Measurements from ENCODE around the gene ZNF565. TPM values are rescaled to one million over a fixed set of nuclear protein-coding genes. Genes with fewer than 3 reads are reported as not detected.
A peak's percentile ranks its signal among the peaks of the same experiment; 100 is the strongest.

The ZNF565 gene
- total and polyA plus RNA-seq, 7 experiments from 2014 or later = 2.7 to 11.6 (median 7.8) TPM

DNA sequence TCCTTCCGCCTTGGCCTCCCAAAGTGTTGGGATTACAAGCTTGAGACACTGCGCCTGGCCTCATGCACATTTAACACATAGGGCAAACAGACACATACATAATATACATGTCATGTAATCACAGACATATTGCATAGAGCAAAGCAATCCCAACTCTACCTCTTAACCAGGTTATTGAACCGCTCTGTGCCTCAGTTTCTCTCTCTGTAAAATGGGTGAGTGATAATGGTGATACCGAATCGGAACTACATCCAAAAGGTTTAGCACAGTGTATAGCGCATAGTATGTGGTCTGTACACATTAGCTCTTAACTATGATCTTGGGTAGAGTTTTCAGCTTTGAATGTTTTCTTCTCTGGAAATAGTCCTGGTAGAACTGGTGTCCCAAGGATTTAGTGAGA is 69.8 kb downstream of the ZNF565 start:
- H3K4me3 ChIP-seq (ENCODE audit: low read length) = no peak overlapping the region
- Mint-ChIP-seq H3K9me3 (peaks cover 0 to 2% (median 0%) of the 10 kb centered on the region in 11 donors), H3K36me3 (peaks cover 8 to 42% (median 29%) of the 10 kb centered on the region in 5 donors), H3K27ac (no peak overlapping the region), H3K4me1 (peaks cover 13 to 25% (median 15%) of the 10 kb centered on the region in 7 donors), H3K4me3 (no peak overlapping the region), H3K27me3 (no peaks in the 10 kb centered on the region)
- H3K36me3 ChIP-seq (ENCODE audit: control insufficient read depth in 2 of 3, insufficient read depth in 3 of 3, low read length in 3 of 3) = peaks cover 10 to 68% (median 12%) of the 10 kb centered on the region in 3 experiments
- no peaks in the 10 kb centered on the region for H3K27me3 ChIP-seq (ENCODE audit: control insufficient read depth in 2 of 2, insufficient read depth in 2 of 2, low read length in 2 of 2)
- H3K4me1 ChIP-seq (ENCODE audit: control insufficient read depth in 2 of 2, insufficient read depth in 2 of 2, low read length in 2 of 2) = peaks cover 6 to 9% of the 10 kb centered on the region in 2 donors
- no peak for ATAC-seq
- no peak for DNase-seq
- intact Hi-C loops (cut with micrococcal nuclease) = loop anchor here (5.0 kb wide), 2 partner anchors 628 to 708 kb away; partner anchors contain the start of genes ZNF345 (in 1 of the 2) and ZNF850 (in 1 of the 2)
- H3K27ac ChIP-seq (ENCODE audit: low read depth, low read length) = no peak overlapping the region
- ChIA-PET CTCF (interaction anchor here (0.6 to 1.1 kb wide), 3 partner anchors 11 to 21 kb away, joined by 3 read pairs; no protein-coding TSS in a partner anchor), POLR2A (no interaction called here)
- no peaks in the 10 kb centered on the region for H3K9me3 ChIP-seq (ENCODE audit: control insufficient read depth in 2 of 3, low read length in 3 of 3)

DNA sequence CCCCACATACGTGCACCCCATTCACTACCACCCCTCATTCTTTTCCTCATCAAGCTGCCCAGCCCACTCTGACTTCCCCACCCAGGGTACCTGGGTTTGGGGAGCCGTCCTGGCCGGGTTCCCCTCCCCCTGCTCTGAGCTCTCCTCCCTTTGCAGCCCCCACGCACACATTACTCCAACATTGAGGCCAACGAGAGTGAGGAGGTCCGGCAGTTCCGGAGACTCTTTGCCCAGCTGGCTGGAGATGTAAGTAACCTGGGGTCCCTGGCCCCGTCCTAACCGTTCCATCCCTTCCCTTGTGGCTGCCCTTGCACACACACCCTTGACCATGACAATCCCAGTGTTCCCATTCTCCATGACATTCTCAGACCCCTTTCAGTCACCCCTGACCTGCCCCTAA is 72.0 kb downstream of the ZNF565 start:
- Histone ChIP-seq H3K9me3 (ENCODE audit: control insufficient read depth in 2 of 3, low read length in 3 of 3) (no peaks in the 10 kb centered on the region), H3K4me3 (ENCODE audit: low read length) (no peak overlapping the region), H3K27ac (ENCODE audit: low read depth, low read length) (no peak overlapping the region), H3K4me1 (ENCODE audit: control insufficient read depth in 2 of 2, insufficient read depth in 2 of 2, low read length in 2 of 2) (peaks cover 6 to 9% of the 10 kb centered on the region in 2 donors), H3K27me3 (ENCODE audit: control insufficient read depth in 2 of 2, insufficient read depth in 2 of 2, low read length in 2 of 2) (no peaks in the 10 kb centered on the region), H3K36me3 (ENCODE audit: control insufficient read depth in 2 of 3, insufficient read depth in 3 of 3, low read length in 3 of 3) (peaks cover 10 to 54% (median 12%) of the 10 kb centered on the region in 3 experiments)
- peak overlapping the region in 4 of 9 donors; percentile 13 to 67 (median 60) for H3K27ac Mint-ChIP-seq
- H3K9me3 Mint-ChIP-seq = peaks cover 0 to 2% (median 0%) of the 10 kb centered on the region in 11 donors
- peaks cover 4 to 36% (median 19%) of the 10 kb centered on the region in 5 donors for H3K36me3 Mint-ChIP-seq
- no peak for ATAC-seq
- H3K4me3 Mint-ChIP-seq = peak overlapping the region in 3 of 10 donors; percentile 5 to 68 (median 65)
- CTCF ChIA-PET = interaction anchor here (1.2 kb wide), 1 partner anchor 15 kb away, joined by 3 read pairs; no protein-coding TSS in a partner anchor
- DNase-seq = no peak
- POLR2A ChIA-PET = interaction anchor here (1.2 kb wide), 1 partner anchor 27 kb away, joined by 7 read pairs; the partner anchor contains the start of genes POLR2I and TBCB
- intact Hi-C loops (cut with micrococcal nuclease) = loop anchor here (5.0 kb wide), 2 partner anchors 630 to 710 kb away; partner anchors contain the start of genes ZNF345 (in 1 of the 2) and ZNF850 (in 1 of the 2)
- peaks cover 11 to 21% (median 15%) of the 10 kb centered on the region in 7 donors for H3K4me1 Mint-ChIP-seq
- H3K27me3 Mint-ChIP-seq = no peaks in the 10 kb centered on the region

DNA sequence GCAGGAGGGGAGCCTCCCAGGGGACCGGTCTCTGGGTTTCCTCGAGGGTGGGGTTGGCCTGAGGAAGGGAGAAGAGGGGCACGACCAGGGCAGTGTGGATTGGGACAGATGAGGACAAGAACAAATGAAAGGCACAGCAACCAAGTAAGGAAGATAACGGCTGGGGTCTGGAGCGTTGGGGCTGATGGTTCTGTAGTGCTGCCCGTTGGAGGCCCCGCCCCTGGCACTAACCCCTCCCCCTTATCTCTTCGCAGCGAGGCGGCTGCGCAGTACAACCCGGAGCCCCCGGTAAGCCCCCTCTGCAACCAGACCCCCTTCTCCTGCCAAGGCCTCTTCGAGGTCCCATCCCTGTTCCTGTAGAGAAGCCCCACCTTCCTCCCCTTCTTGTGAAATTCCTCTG is 72.4 kb downstream of the ZNF565 start:
- Histone ChIP-seq H3K9me3 (ENCODE audit: control insufficient read depth in 2 of 3, low read length in 3 of 3) (no peaks in the 10 kb centered on the region), H3K36me3 (ENCODE audit: control insufficient read depth in 2 of 3, insufficient read depth in 3 of 3, low read length in 3 of 3) (peaks cover 10 to 51% (median 12%) of the 10 kb centered on the region in 3 experiments), H3K27ac (ENCODE audit: low read depth, low read length) (no peak overlapping the region), H3K4me1 (ENCODE audit: control insufficient read depth in 2 of 2, insufficient read depth in 2 of 2, low read length in 2 of 2) (peaks cover 6 to 9% of the 10 kb centered on the region in 2 donors), H3K27me3 (ENCODE audit: control insufficient read depth in 2 of 2, insufficient read depth in 2 of 2, low read length in 2 of 2) (no peaks in the 10 kb centered on the region), H3K4me3 (ENCODE audit: low read length) (no peak overlapping the region)
- peaks cover 11 to 19% (median 15%) of the 10 kb centered on the region in 7 donors for H3K4me1 Mint-ChIP-seq
- POLR2A ChIA-PET = interaction anchor here (1.2 kb wide), 1 partner anchor 27 kb away, joined by 7 read pairs; the partner anchor contains the start of genes POLR2I and TBCB
- H3K27ac Mint-ChIP-seq = peak overlapping the region in 5 of 9 donors; percentile 51 to 98 (median 78)
- peaks cover 0 to 2% (median 0%) of the 10 kb centered on the region in 11 donors for H3K9me3 Mint-ChIP-seq
- DNase-seq (no peak), ATAC-seq (no peak)
- H3K36me3 Mint-ChIP-seq = peaks cover 2 to 34% (median 16%) of the 10 kb centered on the region in 5 donors
- H3K27me3 Mint-ChIP-seq = no peaks in the 10 kb centered on the region
- CTCF ChIA-PET = interaction anchor here (1.2 kb wide), 1 partner anchor 14 kb away, joined by 3 read pairs; no protein-coding TSS in a partner anchor
- peak overlapping the region in 5 of 10 donors; percentile 10 to 91 (median 33) for H3K4me3 Mint-ChIP-seq
- intact Hi-C loops (cut with micrococcal nuclease) = loop anchor here (5.0 kb wide), 2 partner anchors 630 to 710 kb away; partner anchors contain the start of genes ZNF345 (in 1 of the 2) and ZNF850 (in 1 of the 2)

DNA sequence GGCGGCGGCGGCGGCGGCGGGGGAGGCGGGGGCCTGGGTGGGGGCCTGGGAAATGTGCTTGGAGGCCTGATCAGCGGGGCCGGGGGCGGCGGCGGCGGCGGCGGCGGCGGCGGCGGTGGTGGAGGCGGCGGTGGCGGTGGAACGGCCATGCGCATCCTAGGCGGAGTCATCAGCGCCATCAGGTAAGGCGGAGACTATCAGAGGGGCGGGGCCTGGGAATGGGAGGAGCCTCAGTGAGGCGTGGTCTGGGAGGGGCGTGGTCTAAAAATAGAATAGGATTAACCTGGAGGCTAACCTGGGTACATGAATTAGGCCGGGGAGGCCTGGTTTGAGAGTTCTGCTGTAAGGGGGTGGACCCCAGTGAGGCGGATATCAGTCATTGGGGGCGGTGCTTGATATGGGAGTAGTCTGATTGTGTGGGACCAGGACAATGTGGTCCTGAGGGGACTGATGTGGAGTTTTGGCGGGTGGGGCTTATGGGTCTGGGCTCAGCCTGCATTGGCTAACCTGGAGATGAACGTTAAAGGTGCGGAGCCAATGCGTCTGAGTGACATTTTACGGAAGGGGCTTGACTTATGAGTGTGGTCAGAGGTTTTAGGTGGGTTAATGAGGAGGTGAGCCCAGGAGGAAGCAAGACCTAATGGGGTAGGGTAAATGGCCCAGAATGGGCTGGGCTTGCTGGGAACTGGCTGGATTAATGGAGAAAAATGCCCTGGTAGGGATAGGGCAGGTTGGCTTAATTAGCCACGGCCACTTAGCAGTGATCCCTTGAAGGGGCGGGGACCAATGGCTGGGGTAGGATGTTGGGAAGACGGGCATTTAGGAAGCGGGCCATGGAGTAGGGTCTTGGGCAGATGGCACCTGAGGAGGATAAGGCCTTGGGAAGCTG is 73.2 kb downstream of the ZNF565 start:
- H3K9me3 ChIP-seq (ENCODE audit: control insufficient read depth in 2 of 3, low read length in 3 of 3) = no peaks in the 10 kb centered on the region
- Mint-ChIP-seq H3K4me3 (peak overlapping the region; percentile 91 to 98 (median 95)), H3K9me3 (peaks cover 0 to 2% (median 0%) of the 10 kb centered on the region in 11 donors), H3K36me3 (peaks cover 0 to 27% (median 14%) of the 10 kb centered on the region in 5 donors), H3K4me1 (peaks cover 11 to 25% (median 15%) of the 10 kb centered on the region in 7 donors), H3K27me3 (no peaks in the 10 kb centered on the region), H3K27ac (peak overlapping the region; percentile 85 to 98 (median 91))
- ChIA-PET CTCF (no interaction called here), POLR2A (interaction anchor here (1.2 to 4.3 kb wide), 4 partner anchors 10 to 26 kb away, joined by 6 to 26 read pairs (median 12); partner anchors contain the start of genes POLR2I and TBCB)
- intact Hi-C loops (cut with micrococcal nuclease) = loop anchor here (1.0 to 5.0 kb wide), 8 partner anchors 26 to 711 kb away; partner anchors contain the start of genes TBCB (in 2 of the 2), THAP8 (in 2 of the 2), WDR62 (in 2 of the 2) and ZNF345 (in 2 of the 2)
- peak overlapping the region; percentile 87 for H3K27ac ChIP-seq (ENCODE audit: low read depth, low read length)
- H3K36me3 ChIP-seq (ENCODE audit: control insufficient read depth in 2 of 3, insufficient read depth in 3 of 3, low read length in 3 of 3) = peaks cover 10 to 44% (median 12%) of the 10 kb centered on the region in 3 experiments
- H3K4me1 ChIP-seq (ENCODE audit: control insufficient read depth in 2 of 2, insufficient read depth in 2 of 2, low read length in 2 of 2) = peaks cover 6 to 9% of the 10 kb centered on the region in 2 donors
- H3K27me3 ChIP-seq (ENCODE audit: control insufficient read depth in 2 of 2, insufficient read depth in 2 of 2, low read length in 2 of 2) = no peaks in the 10 kb centered on the region
- ATAC-seq (peak; percentile 90), DNase-seq (peak; percentile 84 to 94 (median 89))
- H3K4me3 ChIP-seq (ENCODE audit: low read length) = peak overlapping the region; percentile 99

DNA sequence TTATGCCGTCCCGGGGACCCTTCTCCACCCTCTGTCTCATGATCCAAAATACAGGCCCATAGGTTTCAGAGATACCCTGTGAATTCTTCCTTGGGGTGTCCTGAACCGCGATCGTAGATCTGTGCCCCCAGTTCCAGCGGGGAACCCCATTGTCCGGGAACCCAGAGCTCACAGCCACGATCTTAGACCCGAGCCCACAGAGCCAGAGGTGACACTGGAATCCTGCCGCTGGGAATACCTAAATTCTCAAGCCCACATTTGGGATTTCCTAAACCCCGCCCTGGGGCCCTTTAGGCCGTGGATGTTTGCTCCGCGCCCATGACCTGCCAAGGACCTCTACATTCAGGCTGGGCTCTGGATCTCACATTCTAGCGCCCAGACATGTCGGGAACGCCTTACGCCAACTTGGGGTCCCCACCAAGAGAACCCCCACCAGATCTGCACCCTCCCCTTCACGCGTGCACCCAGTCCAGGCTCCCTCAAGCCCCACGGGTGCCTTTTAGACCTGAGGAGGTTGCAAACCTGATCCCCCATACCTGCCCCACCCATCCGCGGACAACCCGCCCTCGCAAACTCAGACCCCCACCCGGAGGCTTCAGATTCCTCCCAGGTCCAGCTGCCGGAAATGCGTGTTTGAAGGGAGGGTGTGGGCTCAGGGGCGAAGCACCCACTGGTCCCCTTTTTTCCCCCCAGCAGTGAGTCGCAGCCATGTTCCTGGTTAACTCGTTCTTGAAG is 74.0 kb downstream of the ZNF565 start:
- peaks cover 4 to 35% (median 7%) of the 10 kb centered on the region in 3 experiments for H3K36me3 ChIP-seq (ENCODE audit: control insufficient read depth in 2 of 3, insufficient read depth in 3 of 3, low read length in 3 of 3)
- intact Hi-C loops (cut with micrococcal nuclease) = loop anchor here (1.0 to 5.0 kb wide), 10 partner anchors 12 to 712 kb away; partner anchors contain the start of genes TBCB (in 2 of the 2), THAP8 (in 2 of the 2), WDR62 (in 2 of the 2) and ZNF345 (in 2 of the 2)
- Mint-ChIP-seq H3K4me1 (peaks cover 10 to 25% (median 15%) of the 10 kb centered on the region in 7 donors), H3K4me3 (peak overlapping the region; percentile 91 to 98 (median 95)), H3K27ac (peak overlapping the region; percentile 85 to 97 (median 91)), H3K27me3 (no peaks in the 10 kb centered on the region), H3K36me3 (peaks cover 0 to 26% (median 13%) of the 10 kb centered on the region in 5 donors), H3K9me3 (peaks cover 0 to 2% (median 0%) of the 10 kb centered on the region in 11 donors)
- H3K4me1 ChIP-seq (ENCODE audit: control insufficient read depth in 2 of 2, insufficient read depth in 2 of 2, low read length in 2 of 2) = peaks cover 6 to 9% of the 10 kb centered on the region in 2 donors
- H3K9me3 ChIP-seq (ENCODE audit: control insufficient read depth in 2 of 3, low read length in 3 of 3) = no peaks in the 10 kb centered on the region
- H3K4me3 ChIP-seq (ENCODE audit: low read length) = peak overlapping the region; percentile 99
- H3K27ac ChIP-seq (ENCODE audit: low read depth, low read length) = peak overlapping the region; percentile 87
- ATAC-seq (peak; percentile 21), DNase-seq (peak in 4 of 9 donors; percentile 23 to 63 (median 43))
- POLR2A ChIA-PET = interaction anchor here (1.0 to 4.3 kb wide), 8 partner anchors 10 to 1230 kb away, joined by 3 to 26 read pairs (median 4); partner anchors contain the start of genes POLR2I, TBCB, ZNF146 and ZNF527
- H3K27me3 ChIP-seq (ENCODE audit: control insufficient read depth in 2 of 2, insufficient read depth in 2 of 2, low read length in 2 of 2) = no peaks in the 10 kb centered on the region
- CTCF ChIA-PET = interaction anchor here (1.5 kb wide), 1 partner anchor 13 kb away, joined by 4 read pairs; no protein-coding TSS in a partner anchor
